GM12873 (cell line): ENCODE results near the gene CRAT.

Source experiments
- TF ChIP-seq, protein P1 (sequence below): IDR thresholded peaks from 2 replicates; pipeline ENCODE4 v1.5.1; 2012; ENCODE audit warnings: low read depth, mild to moderate bottlenecking, moderate library complexity, low read length, control low read depth; ENCODE audit not compliant: insufficient read depth; ENCODE audit errors: missing control alignments

The CRAT gene

DNA sequence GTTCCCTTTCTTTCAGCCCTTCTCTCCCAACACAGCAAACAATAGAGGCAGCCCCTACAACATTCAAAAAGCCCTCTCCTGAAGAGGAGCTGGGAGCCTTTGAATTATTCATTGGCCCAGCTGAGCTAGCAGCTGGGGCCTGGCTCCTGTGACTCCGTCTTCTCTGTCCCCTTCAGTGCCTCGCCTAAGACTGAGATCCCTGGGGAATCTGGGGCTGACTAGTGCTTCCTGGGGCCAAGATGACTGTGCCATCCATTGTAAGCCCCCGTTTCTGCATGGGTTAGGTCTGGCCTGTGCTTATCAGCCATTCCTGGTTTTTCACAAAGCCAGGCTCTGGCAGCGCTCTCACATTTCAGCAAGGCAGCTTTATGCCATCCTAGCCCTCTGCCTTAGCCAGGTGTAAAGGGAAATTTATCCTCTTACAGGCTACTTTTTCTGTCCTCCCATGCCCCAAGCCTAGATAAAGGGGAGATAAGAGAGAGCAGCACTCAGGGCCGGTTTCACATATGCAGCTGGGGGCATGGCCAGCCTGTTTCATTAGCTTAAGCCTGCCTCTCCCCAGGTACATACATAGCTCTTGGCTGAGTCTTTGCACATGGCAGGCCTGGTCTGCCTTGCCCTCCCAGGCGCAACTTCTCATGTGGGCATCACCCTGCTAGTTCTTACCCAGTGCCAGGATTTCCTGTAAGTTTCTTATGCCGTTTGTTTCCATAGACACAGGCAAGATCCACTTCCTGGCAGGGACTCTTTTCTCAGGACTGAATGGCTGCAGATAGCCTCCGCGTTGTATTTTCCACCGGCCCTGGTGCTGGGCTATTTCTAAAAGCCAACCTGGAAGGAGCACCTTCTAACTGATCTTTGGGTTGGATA, 16.4 kb upstream of the CRAT start:
- TF ChIP-seq, protein P1, sequence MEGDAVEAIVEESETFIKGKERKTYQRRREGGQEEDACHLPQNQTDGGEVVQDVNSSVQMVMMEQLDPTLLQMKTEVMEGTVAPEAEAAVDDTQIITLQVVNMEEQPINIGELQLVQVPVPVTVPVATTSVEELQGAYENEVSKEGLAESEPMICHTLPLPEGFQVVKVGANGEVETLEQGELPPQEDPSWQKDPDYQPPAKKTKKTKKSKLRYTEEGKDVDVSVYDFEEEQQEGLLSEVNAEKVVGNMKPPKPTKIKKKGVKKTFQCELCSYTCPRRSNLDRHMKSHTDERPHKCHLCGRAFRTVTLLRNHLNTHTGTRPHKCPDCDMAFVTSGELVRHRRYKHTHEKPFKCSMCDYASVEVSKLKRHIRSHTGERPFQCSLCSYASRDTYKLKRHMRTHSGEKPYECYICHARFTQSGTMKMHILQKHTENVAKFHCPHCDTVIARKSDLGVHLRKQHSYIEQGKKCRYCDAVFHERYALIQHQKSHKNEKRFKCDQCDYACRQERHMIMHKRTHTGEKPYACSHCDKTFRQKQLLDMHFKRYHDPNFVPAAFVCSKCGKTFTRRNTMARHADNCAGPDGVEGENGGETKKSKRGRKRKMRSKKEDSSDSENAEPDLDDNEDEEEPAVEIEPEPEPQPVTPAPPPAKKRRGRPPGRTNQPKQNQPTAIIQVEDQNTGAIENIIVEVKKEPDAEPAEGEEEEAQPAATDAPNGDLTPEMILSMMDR = no peak

DNA sequence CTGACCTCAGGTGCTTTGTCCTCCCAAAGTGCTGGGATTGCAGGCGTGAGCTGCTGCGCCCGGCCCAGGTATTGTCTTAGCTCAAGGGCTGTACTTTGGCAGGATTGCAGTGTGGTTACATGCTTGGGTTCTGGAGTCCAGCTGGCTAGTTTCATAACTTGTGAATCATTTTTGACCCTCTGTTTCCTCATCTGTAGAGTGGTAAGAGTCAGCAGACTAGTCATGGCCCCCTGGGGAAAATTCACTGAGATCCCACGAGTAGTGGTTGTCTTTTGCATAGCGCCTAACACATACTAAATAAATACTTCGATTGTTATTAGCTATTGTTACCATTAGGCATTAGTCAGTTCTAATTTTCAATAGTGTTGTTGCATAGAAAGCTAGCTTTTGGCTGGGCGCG, 14.9 kb upstream of the CRAT start:
- TF ChIP-seq, protein P1 = no peak

DNA sequence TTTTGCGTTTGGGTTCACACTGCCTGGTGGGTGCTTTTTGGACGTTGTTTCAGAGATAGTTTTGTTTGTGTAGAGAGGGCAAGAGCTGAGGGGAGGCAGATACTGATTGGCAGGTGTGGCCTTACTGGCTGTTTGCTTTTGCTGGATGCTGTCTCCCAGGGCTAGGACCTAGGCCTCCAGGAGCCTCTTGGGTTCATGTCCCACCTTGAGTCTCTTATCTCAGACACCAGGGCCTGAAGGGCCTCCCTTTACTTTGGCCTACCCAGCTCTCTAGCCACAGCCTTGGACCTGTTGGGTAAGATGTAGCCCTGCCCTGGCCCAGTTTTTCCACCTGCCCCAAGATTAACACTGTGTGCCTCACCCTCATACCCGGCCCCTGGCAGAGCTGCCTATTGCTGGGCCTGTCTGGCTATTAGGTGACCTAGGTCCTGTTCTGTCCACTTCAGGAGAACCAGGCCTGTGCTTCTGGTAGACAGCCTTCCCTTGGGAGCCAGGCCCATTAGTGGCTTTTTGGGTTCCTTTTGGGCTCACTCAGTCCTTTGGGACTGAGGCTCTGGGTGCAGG, 14.0 kb upstream of the CRAT start:
- TF ChIP-seq, protein P1 = no peak

DNA sequence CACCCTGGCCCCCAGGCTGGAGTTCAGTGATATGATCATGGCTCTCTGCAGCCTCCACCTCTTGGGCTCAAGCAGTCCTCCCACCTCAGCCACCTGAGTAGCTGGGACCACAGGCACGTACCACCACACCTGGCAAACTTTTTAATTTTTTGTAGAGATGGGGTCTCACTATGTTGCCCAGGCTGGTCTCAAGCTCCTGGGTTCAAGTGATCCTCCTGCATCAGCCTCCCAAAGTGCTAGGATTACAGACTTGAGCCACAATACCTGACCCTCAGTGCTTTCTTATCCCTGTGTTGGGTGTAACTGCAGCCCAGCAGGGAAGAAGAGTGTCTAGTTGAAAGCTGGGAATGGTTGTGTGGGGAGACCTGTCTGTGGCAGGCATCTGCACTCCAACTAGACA, 11.5 kb upstream of the CRAT start:
- TF ChIP-seq, protein P1 = no peak

DNA sequence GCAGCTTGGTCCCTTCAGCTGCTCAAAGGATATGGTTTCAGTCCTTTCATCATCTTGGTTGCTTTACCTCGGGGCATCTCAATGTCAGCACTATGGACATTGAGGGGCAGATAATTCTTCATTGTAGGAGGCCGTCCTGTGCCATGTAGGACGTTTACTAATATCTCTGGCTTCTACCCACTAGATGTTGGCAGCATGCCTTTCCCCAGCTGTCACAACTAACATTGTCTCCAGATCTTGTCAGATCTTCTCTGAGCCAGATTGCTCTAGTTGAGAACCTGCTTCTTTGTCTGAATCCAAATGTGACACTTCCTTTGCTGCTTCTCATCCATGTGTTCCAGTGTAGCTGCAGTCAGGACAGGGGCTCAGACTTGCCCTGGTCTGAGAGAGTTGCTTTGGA, 10.9 kb upstream of the CRAT start:
- TF ChIP-seq, protein P1 = no peak

DNA sequence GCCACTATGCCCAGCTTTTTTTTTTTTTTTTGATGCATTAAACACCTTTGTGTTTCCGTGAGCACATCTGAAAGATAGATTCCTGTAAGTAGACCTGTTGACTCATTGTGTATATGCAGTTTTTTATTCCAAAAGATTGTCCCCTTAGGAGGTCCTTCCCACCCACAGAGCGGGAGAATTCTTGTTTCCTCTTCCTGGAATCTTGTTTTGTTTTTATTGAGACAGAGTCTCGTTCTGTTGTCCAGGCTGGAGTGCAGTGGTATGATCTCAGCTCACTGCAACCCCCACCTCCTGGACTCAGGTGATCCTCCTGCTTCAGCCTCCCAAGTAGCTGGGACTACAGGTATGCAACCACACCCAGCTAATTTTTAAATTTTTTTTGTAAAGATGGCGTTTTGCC, 8.2 kb upstream of the CRAT start:
- TF ChIP-seq, protein P1 = no peak

DNA sequence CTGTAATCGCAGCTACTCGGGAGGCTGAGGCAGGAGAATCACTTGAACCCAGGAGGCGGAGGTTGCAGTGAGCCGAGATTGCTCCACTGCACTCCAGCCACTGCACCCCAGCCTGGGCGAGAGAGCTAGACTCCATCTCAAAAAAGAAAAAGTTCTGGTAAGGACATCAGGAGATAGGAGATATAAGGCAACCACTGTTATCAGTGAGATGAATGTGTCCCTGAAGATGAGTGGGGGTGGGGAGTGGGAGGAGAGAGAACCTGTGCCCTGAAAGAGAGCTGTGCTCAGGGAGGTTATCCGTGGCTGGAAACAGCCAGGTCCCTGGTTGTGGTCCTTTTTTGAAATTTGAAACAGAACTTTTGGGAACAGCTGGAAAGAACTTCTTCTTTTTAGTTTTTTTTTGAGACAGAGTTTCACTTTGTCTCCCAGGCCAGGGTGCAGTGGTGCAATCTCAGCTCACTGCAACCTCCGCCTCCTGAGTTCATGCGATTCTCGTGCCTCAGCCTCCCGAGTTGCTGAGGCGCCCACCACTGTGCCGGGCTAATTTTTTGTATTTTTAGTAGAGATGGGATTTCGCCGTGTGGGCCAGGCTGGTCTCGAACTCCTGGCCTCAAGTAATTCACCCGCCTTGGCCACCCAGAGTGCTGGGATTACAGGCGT, 3.2 kb upstream of the CRAT start:
- TF ChIP-seq, protein P1 = no peak
